Stimulated activated CD4-positive, alpha-beta T cell treated with anti-CD3 and anti-CD28 coated beads, Interleukin-2, amount 100 ng/mL, for 48 hours (primary cell): Measurements from ENCODE around the gene TCIRG1.
"Not testable (repeated sequence)": the region's sequence is repeated elsewhere in the genome, so short reads cannot be mapped to it uniquely, and the experiment has no call there.

Source experiments
- DNase-seq, 2 donors: peaks; one replicate each; pipeline ENCODE4 v3.0.0-alpha.2; 2020

Gene TCIRG1

GRCh38 chr11:68038718-68039525 lies at the start of gene TCIRG1:
Gene TCIRG1 (plus strand): TSS chr11:68039025. CDS start chr11:68041272, 2,247 bp downstream.
- peak; percentile 63 to 64 for DNase-seq

- not testable (repeated sequence) for DNase-seq
Observed at GRCh38 chr11:67990546-67991346, 48.1 kb upstream of the TCIRG1 start.

GRCh38 chr11:67991347-67992121 lies 47.3 kb upstream of the TCIRG1 start:
- DNase-seq = not testable (repeated sequence)

- DNase-seq = peak; percentile 24 to 34
Observed at GRCh38 chr11:67993821-67994220, 45.0 kb upstream of the TCIRG1 start.

DNA sequence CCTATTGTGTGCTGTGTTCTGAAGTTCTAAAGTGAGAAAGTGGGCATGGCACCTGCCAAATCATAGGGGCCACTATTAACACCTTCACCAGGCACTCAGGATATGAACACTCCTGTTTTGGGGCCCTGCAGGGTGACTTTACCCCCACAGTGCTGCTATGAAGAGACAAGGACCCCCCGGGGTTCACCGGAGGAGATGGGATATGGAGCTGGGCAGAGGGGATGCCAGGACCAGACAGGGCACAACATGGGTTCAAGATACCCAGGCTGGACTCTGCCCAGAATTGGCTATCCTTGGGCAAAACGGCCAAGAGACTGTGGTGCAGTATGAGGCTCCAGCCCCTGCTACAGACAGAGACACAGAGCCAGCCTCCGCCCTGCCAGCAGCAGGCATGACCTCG lies 44.4 kb upstream of the TCIRG1 start:
- not testable (repeated sequence) for DNase-seq

GRCh38 chr11:67995129-67995528 lies 43.7 kb upstream of the TCIRG1 start:
- DNase-seq = not testable (repeated sequence)

DNA sequence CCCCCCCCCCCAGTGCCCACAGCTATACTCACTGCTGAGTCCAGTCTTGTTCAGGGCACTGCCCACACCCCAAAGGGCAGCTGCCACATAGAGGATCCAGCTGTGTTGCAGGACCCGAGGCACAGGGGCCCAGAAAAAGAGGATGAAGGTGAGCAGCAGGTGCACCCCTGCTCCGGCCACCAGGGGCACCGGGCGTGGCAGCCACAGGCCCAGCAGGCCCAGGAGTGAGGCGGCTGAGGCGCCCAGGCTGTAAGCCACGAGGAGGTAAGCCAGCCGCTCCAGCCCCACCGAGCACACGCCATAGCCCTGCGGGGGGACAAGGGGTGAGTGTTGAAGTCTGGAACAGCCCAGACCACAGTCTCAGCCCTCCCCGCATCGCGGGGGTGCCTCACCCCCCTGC lies 43.2 kb upstream of the TCIRG1 start:
- not testable (repeated sequence) for DNase-seq

GRCh38 chr11:67996051-67996450 lies 42.8 kb upstream of the TCIRG1 start:
- no peak for DNase-seq

GRCh38 chr11:67996622-67997474 lies 42.0 kb upstream of the TCIRG1 start:
- DNase-seq = peak; percentile 25 to 56

- no peak for DNase-seq
Observed at GRCh38 chr11:67997475-67997921, 41.3 kb upstream of the TCIRG1 start.

DNA sequence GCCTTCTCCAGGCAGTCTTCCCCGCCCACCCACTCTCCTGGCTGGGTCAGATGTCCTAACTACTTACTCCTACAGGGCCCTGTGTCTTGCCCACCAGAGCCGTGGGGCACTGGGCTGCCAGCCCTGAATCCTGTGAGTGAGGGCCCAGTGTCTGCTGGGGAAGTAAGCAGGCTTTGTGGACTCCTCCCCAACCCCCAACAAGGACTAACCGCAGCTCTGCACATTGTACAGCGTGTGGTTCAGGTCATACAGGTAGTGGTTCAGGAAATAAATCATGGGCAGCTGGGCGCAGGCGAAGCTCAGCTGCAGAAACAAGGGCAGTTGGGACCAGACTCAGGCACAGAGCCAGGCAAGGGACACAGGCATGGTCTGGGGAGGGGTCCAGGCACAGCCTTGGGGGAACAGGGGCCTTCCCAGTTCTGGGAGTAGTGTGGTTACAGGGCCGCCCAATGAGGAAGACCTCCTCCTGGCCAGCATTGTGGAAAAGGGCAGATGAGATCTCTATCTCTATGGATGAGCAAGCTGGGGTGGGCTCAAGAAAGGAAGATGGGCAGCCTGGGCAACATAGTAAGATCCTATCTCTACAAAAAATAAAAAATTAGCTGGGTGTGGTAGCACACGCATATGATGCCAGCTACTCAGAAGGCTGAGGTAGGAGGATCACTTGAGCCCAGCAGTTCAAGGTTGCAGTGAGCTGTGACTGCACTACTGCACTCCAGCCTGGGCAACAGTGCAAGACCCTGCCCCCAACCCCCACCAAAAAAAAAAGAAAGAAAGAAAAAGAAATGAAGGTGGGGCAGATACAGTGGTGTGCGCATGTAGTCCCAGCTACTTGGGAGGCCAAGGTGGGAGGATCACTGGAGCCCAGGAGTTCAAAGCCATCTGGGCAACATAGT lies 40.4 kb upstream of the TCIRG1 start:
- no peak for DNase-seq

DNA sequence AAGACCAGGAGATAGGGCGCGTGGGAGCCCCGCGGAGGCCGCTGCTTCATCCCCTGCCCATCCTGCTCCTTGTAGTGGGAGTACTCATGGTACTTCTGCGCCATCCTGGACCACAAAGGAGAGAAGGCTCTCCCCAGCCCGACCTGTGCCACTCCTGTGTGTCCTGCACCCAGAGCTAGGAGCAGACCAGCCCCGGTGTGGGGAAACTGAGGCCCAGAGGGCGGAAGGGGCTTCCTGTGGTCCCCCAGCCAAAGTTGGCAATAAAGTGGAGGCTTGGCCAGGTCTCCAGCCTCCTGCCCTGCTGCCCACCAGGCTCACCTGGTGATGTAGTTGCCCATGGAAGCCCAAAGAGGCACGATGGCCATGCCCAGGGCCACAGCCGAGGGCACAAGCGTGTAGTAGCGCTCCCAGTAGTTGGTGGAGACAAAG lies 39.6 kb upstream of the TCIRG1 start:
- DNase-seq = no peak

- no peak for DNase-seq
Observed at GRCh38 chr11:67999704-68000103, 39.1 kb upstream of the TCIRG1 start.

- DNase-seq = no peak
Observed at GRCh38 chr11:68002575-68002937, 36.3 kb upstream of the TCIRG1 start.

DNA sequence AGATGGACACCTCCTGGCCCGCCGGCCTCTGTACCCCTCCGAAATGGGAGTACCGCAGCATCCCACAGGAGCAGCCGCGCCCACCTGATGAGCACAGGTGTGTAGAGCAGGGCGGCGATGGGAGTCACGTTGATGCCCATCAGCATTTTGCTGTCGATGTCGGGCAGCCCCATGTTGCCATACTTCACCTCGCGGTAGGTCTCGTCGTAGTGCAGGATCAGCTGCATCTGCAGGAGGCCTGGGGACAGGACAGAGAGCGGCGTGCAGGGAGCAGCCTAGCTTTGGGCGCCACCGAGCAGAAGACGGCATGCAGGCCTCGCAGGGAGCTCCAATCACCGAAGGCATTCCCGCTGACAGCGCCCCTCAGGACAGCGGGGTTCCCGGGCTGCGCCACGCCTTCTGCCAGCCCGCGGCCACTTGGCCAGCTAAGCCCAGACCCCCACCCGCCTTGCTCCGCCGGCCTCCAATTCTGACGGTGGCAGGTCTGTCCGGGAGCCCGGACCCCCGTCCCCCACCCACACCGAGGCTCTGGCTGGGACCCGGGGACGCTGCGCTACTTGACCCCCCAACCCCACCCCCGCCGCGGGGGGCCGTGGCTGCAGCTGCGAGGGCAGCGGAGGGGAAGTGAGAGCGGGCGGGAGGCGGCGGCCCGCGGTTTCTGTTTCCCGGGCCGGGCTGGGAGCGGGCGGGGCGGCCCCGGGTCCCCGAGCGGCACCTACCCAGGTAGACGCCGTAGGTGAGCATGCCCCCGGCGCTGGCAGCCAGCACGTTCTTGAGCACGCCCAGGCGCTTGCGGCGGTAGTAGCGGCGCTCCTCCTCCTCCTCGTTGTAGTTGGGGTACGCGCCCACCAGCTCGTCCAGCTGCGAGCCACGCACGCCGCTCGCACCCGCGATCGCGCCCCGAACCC lies 35.6 kb upstream of the TCIRG1 start:
- DNase-seq = peak in 1 of 2 donors; percentile 36

DNA sequence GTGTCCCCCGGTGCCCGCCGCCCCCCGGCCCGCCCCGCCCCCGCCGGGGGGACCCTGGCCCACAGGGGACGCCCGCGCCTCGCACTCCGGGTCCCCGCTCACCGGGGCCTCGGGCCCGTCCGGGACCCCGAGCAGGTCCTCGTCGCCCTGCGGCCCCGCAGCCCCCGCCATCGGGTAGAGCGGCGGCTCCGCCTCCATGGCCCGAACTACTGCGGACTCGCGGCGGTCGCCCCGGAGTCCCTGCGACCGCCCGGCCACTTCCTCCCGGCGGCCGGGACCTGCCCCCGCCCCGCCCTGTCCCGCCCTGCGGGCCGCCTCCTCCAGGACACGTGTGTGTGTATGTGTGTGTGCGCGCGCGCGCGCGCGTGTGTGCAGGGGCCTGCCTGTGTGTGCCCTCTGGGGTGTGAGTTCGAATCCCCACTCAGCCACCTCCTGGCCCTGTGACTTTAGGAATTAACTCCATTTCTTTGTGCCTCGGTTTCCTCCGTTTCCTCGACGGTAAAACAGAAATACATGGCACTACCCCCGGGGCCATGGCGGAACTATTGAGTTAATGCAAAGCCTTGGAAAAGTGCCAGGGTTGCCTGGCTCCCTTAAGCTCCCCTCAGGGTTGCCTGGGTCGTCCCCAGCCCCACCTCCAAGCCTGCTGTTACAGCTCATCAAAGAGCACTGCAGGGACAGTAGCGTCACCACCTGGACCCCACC lies 34.8 kb upstream of the TCIRG1 start, which contains the start of gene UNC93B1:
UNC93B1 (minus strand) TSS at position 252 of the 705 bp plus-strand sequence; CDS start at position 198, 54 bp downstream.
- peak; percentile 80 to 81 for DNase-seq

DNA sequence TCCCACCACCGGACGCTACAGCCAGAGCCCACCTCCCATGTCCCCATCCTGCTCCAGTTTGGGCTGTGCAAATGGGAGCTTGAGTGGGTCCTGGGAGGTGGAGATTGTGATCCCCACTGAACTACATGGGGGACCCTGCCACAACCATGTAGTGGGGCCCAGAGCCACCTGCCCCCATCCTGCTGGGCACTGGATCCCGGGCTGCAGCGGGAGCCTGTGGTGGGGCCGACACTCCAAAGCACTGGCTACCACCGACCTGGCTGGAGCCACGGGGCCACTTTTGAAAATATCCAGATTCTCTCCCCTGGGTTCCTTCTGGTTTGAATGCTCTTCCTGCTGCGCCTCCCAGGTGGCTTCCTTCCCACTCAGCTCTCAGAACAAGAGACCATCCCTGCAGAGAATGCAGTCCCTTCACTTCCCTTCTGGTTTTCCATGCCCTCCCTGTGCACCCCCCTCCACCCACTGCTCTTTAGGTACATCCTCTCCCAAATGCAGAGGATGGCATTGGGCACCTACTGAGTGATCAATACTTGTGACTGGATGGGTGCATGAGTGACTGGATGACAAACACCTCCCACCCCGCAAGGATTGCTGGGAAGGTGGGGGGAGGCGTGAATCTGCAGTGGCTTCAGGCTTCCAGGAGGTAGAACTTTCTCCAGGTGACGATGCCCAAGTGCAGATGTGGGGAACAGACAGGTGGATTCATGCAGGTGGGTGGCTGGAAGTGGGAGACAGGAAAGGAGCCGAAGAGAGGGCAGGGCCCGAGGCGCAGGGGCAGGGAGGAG lies 34.1 kb upstream of the TCIRG1 start:
- no peak for DNase-seq

- no peak for DNase-seq
Observed at GRCh38 chr11:68006606-68007166, 32.1 kb upstream of the TCIRG1 start.
